Measurements from ENCODE around the gene SKOR1.

SKOR1 gene

DNA sequence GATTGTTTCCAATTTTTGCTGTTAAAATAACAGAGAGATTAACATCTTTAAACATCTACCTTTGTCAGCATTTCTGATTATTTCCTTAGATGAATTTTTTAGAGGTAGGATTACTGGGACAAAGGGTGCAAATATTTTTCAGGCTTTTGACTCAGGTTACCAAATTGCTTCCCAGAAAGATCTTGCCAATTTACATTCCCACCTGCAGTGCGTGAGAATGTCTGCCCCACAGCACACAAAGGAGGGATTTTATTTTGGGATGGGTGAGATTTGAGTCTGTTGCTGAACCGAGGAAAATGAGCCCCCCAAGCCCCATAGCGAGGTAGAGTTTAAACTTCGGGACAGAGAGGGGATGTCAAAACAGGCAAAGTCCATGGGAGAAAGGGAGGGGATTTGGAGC is 40.5 kb downstream of the SKOR1 start:
- TF ChIP-seq TAF1 (IDR thresholded peaks at IDR 0.05; ENCODE audit: borderline replicate concordance, insufficient read depth, low read length) (no peak), POLR2AphosphoS5 (IDR thresholded peaks at IDR 0.05; ENCODE audit: low read depth, low read length) (no peak)
- TF ChIP-seq, protein P1, sequence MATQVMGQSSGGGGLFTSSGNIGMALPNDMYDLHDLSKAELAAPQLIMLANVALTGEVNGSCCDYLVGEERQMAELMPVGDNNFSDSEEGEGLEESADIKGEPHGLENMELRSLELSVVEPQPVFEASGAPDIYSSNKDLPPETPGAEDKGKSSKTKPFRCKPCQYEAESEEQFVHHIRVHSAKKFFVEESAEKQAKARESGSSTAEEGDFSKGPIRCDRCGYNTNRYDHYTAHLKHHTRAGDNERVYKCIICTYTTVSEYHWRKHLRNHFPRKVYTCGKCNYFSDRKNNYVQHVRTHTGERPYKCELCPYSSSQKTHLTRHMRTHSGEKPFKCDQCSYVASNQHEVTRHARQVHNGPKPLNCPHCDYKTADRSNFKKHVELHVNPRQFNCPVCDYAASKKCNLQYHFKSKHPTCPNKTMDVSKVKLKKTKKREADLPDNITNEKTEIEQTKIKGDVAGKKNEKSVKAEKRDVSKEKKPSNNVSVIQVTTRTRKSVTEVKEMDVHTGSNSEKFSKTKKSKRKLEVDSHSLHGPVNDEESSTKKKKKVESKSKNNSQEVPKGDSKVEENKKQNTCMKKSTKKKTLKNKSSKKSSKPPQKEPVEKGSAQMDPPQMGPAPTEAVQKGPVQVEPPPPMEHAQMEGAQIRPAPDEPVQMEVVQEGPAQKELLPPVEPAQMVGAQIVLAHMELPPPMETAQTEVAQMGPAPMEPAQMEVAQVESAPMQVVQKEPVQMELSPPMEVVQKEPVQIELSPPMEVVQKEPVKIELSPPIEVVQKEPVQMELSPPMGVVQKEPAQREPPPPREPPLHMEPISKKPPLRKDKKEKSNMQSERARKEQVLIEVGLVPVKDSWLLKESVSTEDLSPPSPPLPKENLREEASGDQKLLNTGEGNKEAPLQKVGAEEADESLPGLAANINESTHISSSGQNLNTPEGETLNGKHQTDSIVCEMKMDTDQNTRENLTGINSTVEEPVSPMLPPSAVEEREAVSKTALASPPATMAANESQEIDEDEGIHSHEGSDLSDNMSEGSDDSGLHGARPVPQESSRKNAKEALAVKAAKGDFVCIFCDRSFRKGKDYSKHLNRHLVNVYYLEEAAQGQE (IDR thresholded peaks at IDR 0.05; ENCODE audit: insufficient read depth in 1 of 2, low read depth in 2 of 2, low read length in 2 of 2), result no peak

DNA sequence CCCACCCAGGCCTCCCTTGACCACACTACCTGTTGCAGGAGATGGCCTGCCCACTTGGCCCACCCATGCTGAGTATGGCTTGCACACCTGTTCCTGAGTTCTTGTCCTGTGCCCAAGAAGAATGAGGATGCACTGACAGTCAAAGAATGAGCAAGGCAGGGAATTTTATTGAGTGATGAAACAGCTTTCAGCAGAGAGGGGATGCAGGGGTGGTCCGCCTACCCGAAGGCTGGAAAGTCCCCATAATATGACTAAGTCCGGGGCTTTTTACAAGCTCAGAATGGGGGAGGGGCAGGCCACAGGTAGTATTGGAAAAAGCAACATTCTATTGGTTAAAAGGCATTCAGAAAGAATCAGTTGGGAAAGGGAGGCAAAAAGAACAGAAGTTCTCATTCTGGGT is 44.4 kb downstream of the SKOR1 start:
- TF ChIP-seq TAF1 (IDR thresholded peaks at IDR 0.05; ENCODE audit: borderline replicate concordance, insufficient read depth, low read length) (no peak), FOXP2 (optimal IDR thresholded peaks at IDR 0.05; ENCODE audit: borderline replicate concordance, extremely low read depth, extremely low read length, insufficient read depth) (no peak), POLR2AphosphoS5 (IDR thresholded peaks at IDR 0.05; ENCODE audit: low read depth, low read length) (no peak), SIN3A (IDR thresholded peaks at IDR 0.05; ENCODE audit: borderline replicate concordance, insufficient read depth, low read length) (no peak)
- TF ChIP-seq, protein P1 (IDR thresholded peaks at IDR 0.05; ENCODE audit: insufficient read depth in 1 of 2, low read depth in 2 of 2, low read length in 2 of 2), result no peak

DNA sequence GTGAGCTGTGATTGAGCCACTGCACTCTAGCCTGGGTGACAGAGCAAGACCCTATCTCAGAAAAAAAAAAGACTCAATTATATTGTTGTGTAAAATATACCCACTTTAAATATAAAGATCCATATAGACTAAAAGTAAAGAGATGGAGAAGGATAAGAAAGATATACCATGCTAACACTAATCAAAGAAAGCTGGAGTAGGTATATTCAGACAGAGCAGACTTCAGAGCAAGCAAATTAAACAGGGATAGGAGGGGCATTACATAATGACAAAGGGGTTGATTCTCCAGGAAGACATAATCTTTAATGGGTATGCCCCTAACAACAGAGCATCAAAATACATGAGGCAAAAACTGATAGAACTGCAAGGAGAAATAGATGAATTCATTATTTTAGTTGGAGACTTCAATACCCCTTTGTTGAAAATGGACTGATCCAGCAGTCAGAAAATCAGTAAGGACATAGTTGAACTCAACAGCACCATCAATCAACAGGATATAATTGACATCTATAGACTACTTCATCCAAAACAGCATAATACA is 45.6 kb downstream of the SKOR1 start:
- TF ChIP-seq SIN3A (IDR thresholded peaks at IDR 0.05; ENCODE audit: borderline replicate concordance, insufficient read depth, low read length) (no peak), POLR2AphosphoS5 (IDR thresholded peaks at IDR 0.05; ENCODE audit: low read depth, low read length) (no peak), TAF1 (IDR thresholded peaks at IDR 0.05; ENCODE audit: borderline replicate concordance, insufficient read depth, low read length) (no peak)
- TF ChIP-seq, protein P1 (IDR thresholded peaks at IDR 0.05; ENCODE audit: insufficient read depth in 1 of 2, low read depth in 2 of 2, low read length in 2 of 2), result no peak

DNA sequence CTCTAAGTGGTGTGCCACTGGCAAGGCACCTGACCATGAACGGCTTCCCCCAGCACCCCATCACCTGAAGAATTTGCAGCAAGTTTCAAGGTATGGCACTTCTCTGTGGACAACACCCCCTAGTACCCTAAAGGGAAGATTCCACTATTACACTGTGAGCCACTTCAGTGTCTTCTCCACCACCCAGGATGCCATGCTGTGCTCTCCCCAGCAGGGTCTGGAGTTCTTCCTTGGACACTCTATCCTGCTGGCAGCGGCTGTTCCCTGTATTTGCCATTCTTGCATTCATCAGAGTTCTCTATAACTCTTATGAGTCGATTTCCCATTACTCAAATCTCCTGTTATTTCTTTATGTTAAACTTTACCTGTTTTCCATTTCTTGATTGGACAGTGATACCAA is 48.5 kb downstream of the SKOR1 start:
- TF ChIP-seq POLR2AphosphoS5 (IDR thresholded peaks at IDR 0.05; ENCODE audit: low read depth, low read length) (no peak), SIN3A (IDR thresholded peaks at IDR 0.05; ENCODE audit: borderline replicate concordance, insufficient read depth, low read length) (no peak), TAF1 (IDR thresholded peaks at IDR 0.05; ENCODE audit: borderline replicate concordance, insufficient read depth, low read length) (no peak), FOXP2 (optimal IDR thresholded peaks at IDR 0.05; ENCODE audit: borderline replicate concordance, extremely low read depth, extremely low read length, insufficient read depth) (no peak)
- TF ChIP-seq, protein P1 (IDR thresholded peaks at IDR 0.05; ENCODE audit: insufficient read depth in 1 of 2, low read depth in 2 of 2, low read length in 2 of 2), result no peak

DNA sequence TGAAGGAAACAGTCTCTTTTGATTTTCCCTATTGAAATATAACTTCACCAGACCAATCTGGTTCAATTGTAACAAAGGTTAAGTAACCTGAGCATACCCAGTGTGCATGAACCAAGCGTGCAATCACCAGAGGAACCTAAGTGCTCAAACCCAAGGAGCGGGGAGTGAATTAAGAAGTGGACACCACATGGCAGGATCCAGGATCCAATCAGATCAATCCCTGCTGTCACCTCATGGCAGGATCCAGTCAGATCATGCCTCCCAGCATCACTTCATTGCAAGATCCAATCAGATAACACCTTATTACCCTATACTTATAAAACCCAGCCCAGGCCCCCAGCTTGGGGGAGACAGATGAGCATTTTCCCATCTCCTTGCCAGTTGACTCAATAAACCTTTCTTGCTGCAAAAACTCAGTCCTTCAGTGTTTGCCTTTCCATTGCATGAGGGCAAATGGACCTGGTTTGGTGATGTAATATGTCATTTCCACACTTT is 53.5 kb downstream of the SKOR1 start:
- TF ChIP-seq, protein P1 (IDR thresholded peaks at IDR 0.05; ENCODE audit: insufficient read depth in 1 of 2, low read depth in 2 of 2, low read length in 2 of 2), result no peak
- TF ChIP-seq SIN3A (IDR thresholded peaks at IDR 0.05; ENCODE audit: borderline replicate concordance, insufficient read depth, low read length) (no peak), POLR2AphosphoS5 (IDR thresholded peaks at IDR 0.05; ENCODE audit: low read depth, low read length) (no peak), TAF1 (IDR thresholded peaks at IDR 0.05; ENCODE audit: borderline replicate concordance, insufficient read depth, low read length) (no peak), FOXP2 (optimal IDR thresholded peaks at IDR 0.05; ENCODE audit: borderline replicate concordance, extremely low read depth, extremely low read length, insufficient read depth) (no peak)

Measured in PFSK-1 (cell line).